HG03342 (cell line): ENCODE data around the gene LENG1.
"Not testable (repeated sequence)": the region's sequence is repeated elsewhere in the genome, so short reads cannot be mapped to it uniquely, and the experiment has no call there.

Experiments used
- ATAC-seq: cut with Tn5 transposase; IDR thresholded peaks from one replicate; pipeline ENCODE4 v1.9.1; 2021; ENCODE audit warnings: mild to moderate bottlenecking, moderate library complexity; ENCODE audit not compliant: unreplicated experiment

LENG1 gene

DNA sequence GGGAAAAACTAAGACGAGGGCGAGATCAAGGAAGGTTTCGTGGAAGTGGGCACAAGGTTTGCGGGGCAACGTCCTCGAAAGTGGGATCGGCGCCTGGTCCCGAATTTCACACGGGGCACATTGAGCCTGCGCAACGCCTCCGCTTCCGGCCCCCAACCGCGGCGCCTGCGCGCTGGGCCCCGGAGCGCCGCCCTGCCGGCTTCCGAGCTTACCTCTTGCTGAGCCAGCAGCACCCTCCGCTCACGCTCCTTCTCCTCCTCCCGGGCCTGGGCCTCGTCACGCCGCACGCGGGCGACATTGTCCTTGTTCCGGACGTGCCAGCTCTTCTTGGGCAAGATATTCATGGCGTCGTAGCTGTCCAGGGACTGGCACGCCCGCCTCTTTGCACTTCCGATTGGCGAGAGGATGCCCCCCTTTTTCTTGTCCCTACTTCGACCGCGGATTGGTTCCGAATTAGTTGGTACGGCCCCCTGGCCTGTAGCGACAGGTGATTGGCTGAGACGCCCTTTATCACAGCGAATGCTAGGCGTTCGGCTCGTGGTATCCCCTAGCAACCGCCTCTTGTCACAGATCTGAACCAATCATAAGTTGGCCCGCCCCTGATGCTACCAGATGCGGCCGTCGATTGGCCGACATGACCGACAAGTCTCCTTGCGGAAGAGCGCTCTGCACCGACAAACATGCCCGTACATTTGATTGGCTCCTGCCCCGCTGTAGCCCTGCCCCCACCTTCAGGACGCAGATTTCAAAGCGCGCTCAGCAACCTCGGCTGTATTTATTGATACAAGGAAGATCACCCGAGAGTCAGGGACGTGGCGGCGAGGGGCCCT, at the start of gene LENG1:
TSS of gene LENG1 (minus strand) at position 370 of the 830 bp plus-strand sequence. CDS start at position 344, 26 bp downstream.
- peak; percentile 89 for ATAC-seq

DNA sequence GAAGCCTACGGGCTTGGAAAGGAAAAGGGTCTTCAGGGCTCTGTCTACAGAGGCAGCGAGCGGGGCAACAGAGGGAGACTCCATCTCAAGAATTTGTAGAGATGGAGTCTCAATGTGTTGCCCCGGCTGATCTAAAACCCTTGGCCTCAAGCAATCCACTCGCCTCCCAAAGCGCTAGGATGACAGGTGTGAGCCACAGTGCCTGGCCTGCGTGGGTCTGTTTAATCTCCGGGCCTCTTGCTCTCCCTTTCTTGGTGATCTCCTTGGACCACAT, 49.2 kb upstream of the LENG1 start:
- no peak for ATAC-seq

DNA sequence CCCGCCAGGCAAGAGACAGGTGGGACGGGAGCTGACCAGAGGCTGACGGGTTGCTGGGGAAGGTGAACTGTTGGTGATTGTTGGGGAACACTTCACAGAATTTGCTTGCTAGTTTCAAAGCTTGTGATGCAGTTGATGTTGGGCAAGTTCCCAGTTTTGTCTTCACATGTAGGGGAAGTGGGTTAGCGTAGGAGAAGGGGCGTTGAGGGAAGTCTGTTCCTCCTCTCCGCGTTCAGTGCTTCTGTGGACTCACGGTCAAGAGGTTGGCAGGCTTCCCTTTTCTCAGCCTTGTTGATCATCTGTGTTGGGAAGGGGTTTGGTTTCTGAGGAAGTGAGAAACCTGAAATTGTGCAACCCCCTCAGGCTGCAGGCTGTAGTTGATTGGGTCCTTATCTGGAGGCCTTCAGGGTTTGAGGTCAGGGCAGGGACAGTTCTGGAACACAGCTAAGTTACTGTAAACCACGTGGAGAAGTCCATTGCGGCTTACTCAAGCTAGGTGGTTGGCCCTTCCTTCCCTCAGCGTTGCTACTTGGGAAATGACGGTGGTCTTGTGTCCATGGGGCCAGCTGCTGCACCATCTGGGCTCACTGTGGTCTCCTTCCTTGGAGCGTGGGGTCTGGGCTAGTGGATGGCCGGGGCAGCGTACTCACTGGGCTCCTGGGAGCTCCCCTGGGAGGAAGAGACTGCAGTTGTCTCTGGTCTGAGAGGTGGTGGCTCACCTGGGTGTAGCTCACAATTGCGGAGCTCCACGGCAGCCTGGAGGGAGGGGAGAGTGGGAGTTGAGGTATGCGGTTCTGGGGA, 48.7 kb upstream of the LENG1 start:
- ATAC-seq: peak; percentile 44

DNA sequence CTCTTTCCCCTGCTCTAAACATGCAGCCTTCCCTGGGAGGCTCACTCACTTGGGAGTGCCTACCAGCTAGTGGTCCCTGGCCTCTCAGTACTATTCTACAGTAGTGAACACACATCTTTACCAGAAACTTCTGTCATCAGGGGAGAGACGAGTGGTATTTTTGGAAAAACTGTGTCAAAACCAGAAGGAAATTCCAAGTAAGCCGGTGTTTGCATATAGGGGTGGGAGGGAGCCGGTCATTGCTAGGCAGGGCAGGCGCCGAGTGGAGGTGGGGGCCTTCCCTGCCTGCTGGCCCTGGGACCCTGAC, 48.1 kb upstream of the LENG1 start:
- no peak for ATAC-seq

DNA sequence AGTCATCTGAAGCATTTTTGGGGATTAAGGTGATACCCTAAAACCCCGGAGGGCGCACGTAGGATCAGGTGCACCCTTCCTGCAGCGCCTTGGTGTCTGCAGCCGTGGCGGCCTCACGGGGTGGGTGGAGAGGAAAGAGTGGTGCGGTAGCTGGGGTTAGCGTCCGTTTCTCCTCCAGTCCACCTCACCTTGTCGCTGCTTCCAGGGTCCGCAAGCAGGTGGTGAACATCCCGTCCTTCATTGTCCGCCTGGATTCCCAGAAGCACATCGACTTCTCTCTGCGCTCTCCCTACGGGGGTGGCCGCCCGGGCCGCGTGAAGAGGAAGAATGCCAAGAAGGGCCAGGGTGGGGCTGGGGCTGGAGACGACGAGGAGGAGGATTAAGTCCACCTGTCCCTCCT, 47.7 kb upstream of the LENG1 start:
- not testable (repeated sequence) for ATAC-seq

DNA sequence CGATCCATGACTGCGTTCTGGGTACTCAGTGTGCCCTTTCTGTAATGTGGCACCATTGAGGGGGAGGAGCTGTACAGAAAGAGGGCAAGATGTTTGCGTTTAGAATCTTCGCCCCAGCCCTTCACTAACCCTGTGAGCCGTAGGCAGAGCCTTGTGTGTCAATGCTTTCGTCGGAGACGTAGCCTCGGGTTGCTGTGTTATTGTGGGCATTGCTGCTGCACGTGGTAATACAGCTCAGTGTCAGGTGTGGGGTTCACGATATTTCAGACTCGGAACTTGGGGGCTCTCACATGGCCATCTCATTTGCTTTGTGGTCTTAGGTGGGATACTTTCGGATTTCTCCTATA, 47.3 kb upstream of the LENG1 start:
- no peak for ATAC-seq

DNA sequence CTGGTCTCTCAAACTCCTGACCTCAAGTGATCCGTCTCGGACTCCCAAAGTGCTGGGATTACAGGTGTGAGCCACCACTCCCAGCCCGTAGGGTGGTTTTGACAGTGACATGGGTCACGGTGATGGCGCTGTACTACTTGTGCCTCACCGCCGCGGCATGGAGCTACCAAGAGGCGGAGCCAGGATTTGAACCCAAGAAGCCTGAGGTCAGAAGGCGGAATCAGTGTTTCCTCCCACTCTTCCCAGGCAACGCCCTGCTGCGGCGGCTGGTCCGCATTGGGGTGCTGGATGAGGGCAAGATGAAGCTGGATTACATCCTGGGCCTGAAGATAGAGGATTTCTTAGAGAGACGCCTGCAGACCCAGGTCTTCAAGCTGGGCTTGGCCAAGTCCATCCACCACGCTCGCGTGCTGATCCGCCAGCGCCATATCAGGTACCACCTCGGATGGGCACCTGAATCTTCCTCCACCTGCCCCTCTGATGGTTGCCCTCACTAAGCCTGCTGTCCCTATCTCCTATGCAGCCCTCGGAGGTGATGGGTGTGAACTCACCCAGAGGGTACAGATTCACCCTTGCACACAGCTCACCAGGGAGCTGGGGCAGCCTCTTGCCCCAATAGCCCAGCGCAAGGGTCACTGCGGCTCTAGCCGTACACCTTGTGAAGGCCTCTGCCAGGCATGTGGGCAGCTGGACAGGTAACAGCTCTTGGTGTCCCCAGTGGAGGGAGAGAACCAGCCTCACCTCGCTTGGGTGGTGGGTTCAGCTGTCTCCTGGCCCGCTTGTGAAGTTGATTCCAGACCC, 46.7 kb upstream of the LENG1 start:
- no peak for ATAC-seq

DNA sequence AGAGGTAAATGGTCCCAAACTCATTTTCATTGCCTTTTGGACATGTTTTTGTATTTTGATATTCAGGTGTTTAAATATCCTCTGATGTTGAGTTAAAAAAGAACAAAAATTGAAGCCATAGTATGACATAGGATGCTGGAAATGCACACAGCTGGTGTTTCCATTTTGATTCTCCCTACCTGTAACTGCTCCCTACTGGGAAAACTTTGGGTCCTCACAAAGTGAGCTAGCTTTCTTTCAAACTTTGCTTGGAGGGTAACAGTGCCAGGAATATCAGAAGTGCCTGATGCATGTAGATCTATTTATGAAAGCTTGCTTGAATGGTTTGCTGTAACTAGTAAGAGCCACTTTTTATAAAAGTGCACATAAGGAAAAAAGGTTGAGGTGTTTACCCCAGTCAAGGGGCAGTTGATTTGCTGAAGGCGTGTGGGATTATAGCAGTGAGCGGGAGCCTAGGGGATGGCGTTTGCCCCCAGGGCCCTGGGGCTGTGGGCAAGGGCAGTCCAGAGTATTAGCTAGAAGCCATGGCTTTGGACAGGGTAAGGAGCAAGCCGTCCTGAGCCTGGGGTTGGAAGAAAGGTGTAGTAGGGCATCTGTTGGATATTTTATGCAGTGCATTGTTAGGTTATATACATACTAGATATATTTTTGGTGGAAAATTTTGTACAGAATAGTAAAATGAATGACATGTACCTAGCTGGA, 45.4 kb upstream of the LENG1 start:
- no peak for ATAC-seq

DNA sequence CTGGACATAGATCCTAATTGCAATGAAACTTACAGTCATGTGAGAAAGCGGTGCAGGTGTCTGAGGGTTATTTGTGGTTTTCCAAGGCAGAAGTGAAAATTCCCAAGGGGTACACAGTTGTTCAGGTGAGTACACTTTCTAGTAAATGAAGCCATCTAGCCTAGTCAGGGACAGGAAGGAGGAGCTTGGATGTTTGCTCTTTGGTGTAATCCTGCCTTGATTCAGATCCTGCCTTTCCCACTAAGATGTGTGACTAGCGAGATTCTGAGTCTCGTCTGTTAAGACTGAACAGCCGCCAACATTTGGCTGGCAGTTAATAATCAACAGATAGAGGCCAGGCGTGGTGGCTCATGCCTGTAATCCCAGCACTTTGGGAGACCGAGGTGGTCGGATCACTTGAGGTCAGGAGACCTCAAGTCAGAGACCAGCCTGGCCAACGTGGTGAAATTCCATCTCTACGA, 43.7 kb upstream of the LENG1 start:
- no peak for ATAC-seq

DNA sequence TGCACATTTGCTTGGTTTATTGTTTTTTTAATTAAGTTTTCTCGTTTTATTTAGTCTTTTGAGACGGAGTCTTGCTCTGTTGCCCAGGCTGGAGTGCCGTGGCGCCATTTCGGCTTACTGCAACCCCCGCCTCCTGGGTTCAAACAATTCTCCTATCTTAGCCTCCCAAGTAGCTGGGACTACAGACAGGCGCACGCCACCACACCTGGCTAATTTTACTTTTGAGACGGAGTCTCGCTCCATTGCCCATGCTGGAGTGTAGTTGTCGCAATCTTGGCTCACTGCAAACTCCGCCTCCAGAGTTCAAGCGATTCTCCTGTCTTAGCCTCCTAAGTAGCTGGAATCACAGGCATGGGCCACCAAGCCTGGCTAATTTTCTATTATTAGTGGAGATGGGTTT, 42.5 kb upstream of the LENG1 start:
- no peak for ATAC-seq

DNA sequence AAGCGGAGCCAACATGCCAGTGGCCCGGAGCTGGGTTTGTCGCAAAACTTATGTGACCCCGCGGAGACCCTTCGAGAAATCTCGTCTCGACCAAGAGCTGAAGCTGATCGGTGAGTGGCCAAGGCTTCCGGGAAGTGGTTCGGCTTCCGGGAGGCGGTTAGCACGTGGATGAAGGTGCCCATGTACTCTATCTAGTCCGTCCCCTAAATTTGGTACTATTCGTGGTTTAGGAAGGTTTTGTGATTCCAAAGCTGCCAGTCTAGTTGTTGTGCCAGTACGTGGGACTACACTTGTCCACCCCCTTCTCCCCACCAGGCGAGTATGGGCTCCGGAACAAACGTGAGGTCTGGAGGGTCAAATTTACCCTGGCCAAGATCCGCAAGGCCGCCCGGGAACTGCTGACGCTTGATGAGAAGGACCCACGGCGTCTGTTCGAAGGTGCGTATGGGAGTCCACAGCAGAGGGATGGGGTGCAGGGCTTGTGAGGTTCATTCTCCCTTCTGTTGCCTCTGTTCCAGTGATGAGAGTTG, 41.7 kb upstream of the LENG1 start:
- no peak for ATAC-seq

DNA sequence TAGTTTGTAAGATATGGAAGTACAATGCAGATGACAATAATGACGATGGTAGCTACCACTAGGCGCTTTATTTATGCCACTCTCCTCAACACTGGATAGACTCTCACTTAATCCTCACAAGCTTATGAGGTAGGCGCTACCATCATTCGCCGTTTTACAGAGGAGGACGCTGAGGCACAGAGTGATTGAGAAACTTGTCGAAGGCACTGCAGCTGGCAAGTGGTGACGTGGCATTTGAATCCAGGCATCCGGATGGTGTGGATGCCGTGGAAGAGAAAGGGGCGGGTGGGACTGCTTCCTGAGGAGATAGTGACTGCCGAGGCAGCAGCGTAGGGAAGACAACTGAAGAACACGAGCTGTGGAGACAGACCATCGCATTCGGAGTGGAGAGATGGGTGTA, 39.9 kb upstream of the LENG1 start:
- ATAC-seq: no peak

DNA sequence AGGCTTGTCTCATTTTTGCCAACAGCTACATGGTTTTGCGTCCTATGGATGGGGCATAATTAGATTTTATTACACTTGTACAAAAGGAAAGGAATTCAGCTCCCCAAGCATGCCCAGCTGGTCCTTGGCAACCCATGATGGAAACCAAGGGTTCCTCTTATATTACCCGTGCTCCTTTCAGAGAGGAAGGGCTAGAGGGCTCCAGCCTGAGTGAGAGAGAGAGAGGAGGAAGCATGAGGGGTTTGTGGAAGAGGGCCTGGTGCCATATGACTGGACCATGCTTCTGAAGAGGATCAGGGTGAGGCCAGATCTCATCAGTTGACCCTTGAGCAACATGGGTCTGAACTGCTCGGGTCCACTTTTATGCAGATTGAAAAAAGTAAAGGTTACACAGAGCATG, 37.6 kb upstream of the LENG1 start:
- no peak for ATAC-seq

DNA sequence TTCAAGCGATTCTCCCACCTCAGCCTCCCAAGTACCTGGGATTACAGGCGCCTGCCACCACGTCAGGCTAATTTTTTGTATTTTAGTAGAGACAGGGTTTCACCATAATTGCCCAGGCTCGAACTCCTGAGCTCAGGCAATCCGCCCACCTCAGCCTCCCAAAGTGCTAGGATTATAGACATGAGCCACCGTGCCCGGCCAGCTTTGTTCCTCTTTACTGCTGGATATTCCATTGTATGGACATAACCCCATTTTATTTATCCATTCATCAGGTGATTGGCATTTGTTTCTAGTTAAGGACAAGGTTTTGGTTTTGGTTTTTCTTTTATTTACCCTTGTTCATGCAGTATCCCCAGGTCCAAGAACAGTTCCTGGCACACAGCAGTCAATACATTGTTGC, 37.0 kb upstream of the LENG1 start:
- no peak for ATAC-seq

DNA sequence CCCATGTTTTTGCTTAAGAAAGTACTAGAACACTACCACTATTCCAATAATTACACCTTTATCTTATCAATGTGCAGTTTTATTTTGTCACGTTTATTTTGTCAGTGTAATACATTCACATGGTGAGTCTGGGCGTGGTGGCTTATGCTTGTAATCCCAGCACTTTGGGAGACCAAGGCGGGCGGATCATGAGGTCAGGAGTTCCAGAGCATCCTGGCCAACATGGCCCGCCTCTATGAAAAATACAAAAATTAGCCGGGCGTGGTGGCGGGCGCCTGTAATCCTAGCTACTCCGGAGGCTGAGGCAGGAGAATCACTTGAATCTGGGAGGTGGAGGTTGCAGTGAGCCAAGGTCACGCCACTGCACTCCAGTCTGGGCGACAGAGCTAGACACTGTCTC, 34.9 kb upstream of the LENG1 start:
- ATAC-seq: not testable (repeated sequence)

DNA sequence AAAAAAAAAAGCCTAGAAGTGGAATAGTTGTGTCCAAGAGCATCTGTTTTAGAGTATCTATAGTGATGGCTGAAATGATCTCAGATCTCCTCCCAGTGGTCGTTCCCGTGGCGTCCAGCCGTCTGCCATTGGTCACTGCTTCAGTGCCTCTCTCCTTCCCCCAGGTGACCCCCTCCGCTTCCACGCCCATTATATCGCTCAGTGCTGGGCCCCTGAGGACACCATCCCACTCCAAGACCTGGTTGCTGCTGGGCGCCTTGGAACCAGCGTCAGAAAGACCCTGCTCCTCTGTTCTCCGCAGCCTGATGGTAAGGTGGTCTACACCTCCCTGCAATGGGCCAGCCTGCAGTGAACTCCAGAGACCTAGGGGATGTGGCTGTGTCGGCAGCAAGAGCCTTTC, 33.5 kb upstream of the LENG1 start:
- ATAC-seq: no peak

DNA sequence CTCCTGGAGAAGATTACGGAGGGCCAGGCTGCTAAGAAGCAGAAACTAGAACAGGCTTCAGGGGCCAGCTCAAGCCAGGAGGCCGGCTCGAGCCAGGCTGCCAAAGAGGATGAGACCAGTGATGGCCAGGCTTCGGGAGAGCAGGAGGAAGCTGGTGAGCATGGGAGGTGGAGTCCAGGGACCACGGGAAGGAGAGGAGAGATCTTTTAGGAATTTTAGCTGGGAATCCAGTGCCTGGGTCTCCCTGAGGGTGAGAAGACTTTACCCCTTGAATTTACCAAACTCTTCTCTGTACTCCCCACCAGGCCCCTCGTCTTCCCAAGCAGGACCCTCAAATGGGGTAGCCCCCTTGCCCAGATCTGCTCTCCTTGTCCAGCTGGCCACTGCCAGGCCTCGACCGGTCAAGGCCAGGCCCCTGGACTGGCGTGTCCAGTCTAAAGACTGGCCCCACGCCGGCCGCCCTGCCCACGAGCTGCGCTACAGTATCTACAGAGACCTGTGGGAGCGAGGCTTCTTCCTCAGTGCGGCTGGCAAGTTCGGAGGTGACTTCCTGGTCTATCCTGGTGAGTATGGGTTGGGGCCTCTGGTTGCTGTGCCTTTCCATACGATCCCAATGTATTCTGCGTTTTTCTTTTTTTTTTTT, 32.4 kb upstream of the LENG1 start:
- ATAC-seq: no peak

DNA sequence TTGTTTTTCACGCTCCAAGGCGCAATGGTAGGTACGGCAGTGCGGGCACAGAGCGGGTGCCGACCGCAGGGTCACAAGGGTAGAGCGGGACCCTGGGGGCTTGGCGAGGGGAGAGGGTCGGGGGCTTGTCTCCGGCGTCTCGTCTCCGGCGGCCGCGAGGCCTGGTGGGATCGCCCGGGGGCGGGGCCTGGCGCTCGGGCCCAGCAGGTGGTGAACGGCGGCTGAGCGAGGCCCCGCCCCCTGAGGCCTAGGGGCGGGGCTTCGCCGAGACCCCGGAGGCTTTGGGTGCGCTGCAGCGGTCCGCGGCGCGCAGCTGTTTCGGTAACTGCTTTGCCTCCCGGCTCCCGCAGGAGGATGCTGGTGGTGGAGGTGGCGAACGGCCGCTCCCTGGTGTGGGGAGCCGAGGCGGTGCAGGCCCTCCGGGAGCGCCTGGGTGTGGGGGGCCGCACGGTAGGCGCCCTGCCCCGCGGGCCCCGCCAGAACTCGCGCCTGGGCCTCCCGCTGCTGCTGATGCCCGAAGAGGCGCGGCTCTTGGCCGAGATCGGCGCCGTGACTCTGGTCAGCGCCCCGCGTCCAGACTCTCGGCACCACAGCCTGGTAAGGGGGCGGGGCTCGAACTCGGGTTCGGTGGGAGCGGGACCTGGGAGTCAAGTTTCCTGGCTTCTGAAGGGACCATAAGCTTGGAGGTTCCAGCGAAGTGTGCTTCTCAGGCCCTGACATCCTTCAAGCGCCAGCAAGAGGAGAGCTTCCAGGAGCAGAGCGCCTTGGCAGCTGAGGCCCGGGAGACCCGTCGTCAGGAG, 31.7 kb upstream of the LENG1 start, which contains the start of gene TSEN34:
TSS of gene TSEN34 (plus strand) at position 298 of the 800 bp plus-strand sequence. CDS start at position 355, 57 bp downstream.
- ATAC-seq: peak; percentile 29

DNA sequence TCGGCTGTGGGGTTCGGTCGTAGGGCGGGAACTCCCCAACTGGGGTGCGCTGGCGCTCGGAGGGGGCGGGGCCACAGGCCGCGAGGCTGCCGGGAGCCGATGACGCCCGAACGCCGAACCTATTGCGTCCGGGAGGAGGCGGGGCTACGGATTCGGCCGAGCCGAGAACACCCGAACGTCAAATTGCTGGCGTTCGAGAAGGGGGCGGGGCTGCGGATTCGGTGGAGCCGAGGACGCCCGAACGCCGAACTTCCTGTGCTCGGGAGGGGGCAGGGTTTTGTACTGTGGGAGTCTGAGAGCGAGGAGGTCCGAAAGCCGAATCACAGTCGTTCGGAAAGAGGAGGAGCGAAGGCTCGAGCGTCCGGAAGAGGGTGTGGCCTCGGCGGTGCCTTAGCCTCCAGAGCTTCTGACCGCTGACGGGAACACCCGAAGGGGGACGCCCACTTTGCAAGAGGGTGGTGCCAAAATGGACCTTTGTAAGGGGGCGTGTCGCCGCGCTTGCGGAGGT, 31.0 kb upstream of the LENG1 start:
- ATAC-seq: peak; percentile 39
